Upper lobe of left lung (tissue), 6 donors: ENCODE measurements around the gene PRR29. TPM values are rescaled to one million over a fixed set of nuclear protein-coding genes. Genes with fewer than 3 reads are reported as not detected.

Experiments used
- ATAC-seq, 2 donors: fragments of 200-7000 bp; cut with Tn5 transposase; one replicate each; pipeline ENCODE4 v1.9.1; 2022; ENCODE audit warnings: mild to moderate bottlenecking in 2 of 2, moderate library complexity in 2 of 2; ENCODE audit not compliant: low FRiP score in 2 of 2
- DNase-seq, 2 donors: peaks; one replicate each; pipeline ENCODE4 v3.0.0-alpha.2; 2019 to 2020
- H3K27ac ChIP-seq, 4 donors: fragments of 200-600 bp; sonication (generic); one replicate each; pipeline ENCODE4 v1.5.1; 2016 to 2019
- H3K27me3 ChIP-seq, 4 donors: fragments of 200-600 bp; sonication (generic); one replicate each; pipeline ENCODE4 v1.5.1; 2017 to 2019
- H3K36me3 ChIP-seq, 4 donors: fragments of 200-600 bp; sonication (generic); one replicate each; pipeline ENCODE4 v1.5.1; 2016 to 2019
- H3K4me1 ChIP-seq, 4 donors: fragments of 200-600 bp; sonication (generic); one replicate each; pipeline ENCODE4 v1.5.1; 2018 to 2019
- H3K4me3 ChIP-seq, 4 donors: fragments of 200-600 bp; sonication (generic); one replicate each; pipeline ENCODE4 v1.5.1; 2017 to 2019; ENCODE audit warnings: mild to moderate bottlenecking in 2 of 4, moderate library complexity in 1 of 4
- H3K9me3 ChIP-seq, 4 donors: fragments of 200-600 bp; sonication (generic); one replicate each; pipeline ENCODE4 v1.5.1; 2018 to 2019
- CTCF ChIP-seq, 6 experiments: fragments of 450-650 bp in 4 of 6; fragments of 200-600 bp in 2 of 6; sonication (generic) in 2 of 6; IDR thresholded peaks; one replicate each; pipeline ENCODE4 v1.5.1; 2016 to 2019; ENCODE audit warnings: antibody characterized with exemption in 6 of 6
- EP300 ChIP-seq, 4 donors: sonication (generic); formaldehyde crosslinking; IDR thresholded peaks; one replicate each; pipeline ENCODE4 v1.5.1; 2017; ENCODE audit warnings: antibody characterized with exemption in 4 of 4, control low read depth in 2 of 4
- POLR2A ChIP-seq, 4 donors: fragments of 450-650 bp; IDR thresholded peaks; one replicate each; pipeline ENCODE4 v1.5.1; 2016 to 2017; ENCODE audit warnings: antibody characterized with exemption in 4 of 4, mild to moderate bottlenecking in 2 of 4
- POLR2AphosphoS5 ChIP-seq, 2 donors: sonication (generic); formaldehyde crosslinking; IDR thresholded peaks; one replicate each; pipeline ENCODE4 v1.5.1; 2017; ENCODE audit warnings: antibody characterized with exemption in 2 of 2
- WGBS, 2 donors: methylation state at CpG; one replicate each; pipeline ENCODE4 v1.1.5; 2017 to 2018; 5-methylcytosine and 5-hydroxymethylcytosine counted together
- total RNA-seq, 6 donors: library from RNA; depleted of rRNA in 4 of 6; stranded (reverse); fragments of >200 nt in 4 of 6; gene quantifications; one replicate each; pipeline versions ENCODE4 v1.1.0 to v1.2.1, GENCODE V29; 2016 to 2021
- donor health status: DM: no; HTN: no; CAD: no; lungs with moderate emphysema.
- donor health status: DM: no; HTN: yes; CAD: no; lungs with severe emphysema.

The PRR29 gene
- 10 to 100 TPM in 3 of 6 donors, 1 to 10 TPM in 2, under 1 TPM in 1; 0.97 to 30.1 (median 12.1) TPM for total RNA-seq

GRCh38 chr17:63998050-63998720 lies at the start of gene PRR29:
Gene PRR29, plus strand, starts transcription at chr17:63998351. Its CDS starts 14 bp downstream, at chr17:63998365.
- 2 to 4% methylated on average over 12 to 37 of the region's 43 CpGs for WGBS, 2 donors

GRCh38 chr17:63948521-63948920 lies 49.6 kb upstream of the PRR29 start:
- DNase-seq, result no peak
- H3K4me3 ChIP-seq, result no peak overlapping the region
- TF ChIP-seq POLR2A (IDR thresholded peaks at IDR 0.05) (no peak), POLR2AphosphoS5 (IDR thresholded peaks at IDR 0.05) (no peak), CTCF (IDR thresholded peaks at IDR 0.05) (no peak), EP300 (IDR thresholded peaks at IDR 0.05) (no peak)
- no peaks in the 10 kb centered on the region for H3K27me3 ChIP-seq
- H3K36me3 ChIP-seq, result no peaks in the 10 kb centered on the region
- H3K4me1 ChIP-seq, result peaks cover 5 to 15% (median 10%) of the 10 kb centered on the region in 4 donors
- H3K27ac ChIP-seq, result no peak overlapping the region
- no peaks in the 10 kb centered on the region for H3K9me3 ChIP-seq
- 97 to 100% methylated on average over 4 to 9 of the region's 9 CpGs for WGBS, 2 donors
- no peak for ATAC-seq

More at GRCh38 chr17:63998050-63998720, at the start of gene PRR29:
- Histone ChIP-seq H3K4me3 (peak within 1 kb of the TSS; percentile 58 to 72 (median 64)), H3K27ac (peak within 1 kb of the TSS in 3 of 4 donors; percentile 26 to 52 (median 39)), H3K36me3 (peaks cover 0 to 12% (median 5%) of the 10 kb centered on the region in 4 donors), H3K4me1 (peaks cover 22 to 50% (median 38%) of the 10 kb centered on the region in 4 donors), H3K9me3 (no peaks in the 10 kb centered on the region), H3K27me3 (no peaks in the 10 kb centered on the region)
- peak; percentile 42 to 78 for ATAC-seq
- peak; percentile 75 to 94 for DNase-seq
- TF ChIP-seq POLR2AphosphoS5 (IDR thresholded peaks at IDR 0.05) (peak in 1 of 2 donors; percentile 18), EP300 (IDR thresholded peaks at IDR 0.05) (no peak), POLR2A (IDR thresholded peaks at IDR 0.05) (no peak), CTCF (IDR thresholded peaks at IDR 0.05) (peak in 1 of 6 experiments; percentile 20)

GRCh38 chr17:63949576-63950250 lies 48.4 kb upstream of the PRR29 start:
- no peaks in the 10 kb centered on the region for H3K36me3 ChIP-seq
- H3K27ac ChIP-seq, result no peak overlapping the region
- no peak for TF ChIP-seq POLR2A (IDR thresholded peaks at IDR 0.05)
- TF ChIP-seq EP300 (IDR thresholded peaks at IDR 0.05), result no peak
- no peak for TF ChIP-seq CTCF (IDR thresholded peaks at IDR 0.05)
- TF ChIP-seq POLR2AphosphoS5 (IDR thresholded peaks at IDR 0.05), result no peak
- ATAC-seq (no peak), DNase-seq (no peak)
- no peak overlapping the region for H3K4me3 ChIP-seq
- H3K9me3 ChIP-seq, result no peaks in the 10 kb centered on the region
- H3K27me3 ChIP-seq, result no peaks in the 10 kb centered on the region
- H3K4me1 ChIP-seq, result peaks cover 5 to 15% (median 10%) of the 10 kb centered on the region in 4 donors
- 80 to 83% methylated on average over 18 of the region's 18 CpGs for WGBS, 2 donors

GRCh38 chr17:63950940-63951907 lies 46.9 kb upstream of the PRR29 start:
- peaks cover 4 to 10% (median 6%) of the 10 kb centered on the region in 4 donors for H3K4me1 ChIP-seq
- WGBS, 2 donors, result 78 to 91% methylated on average over 8 to 29 of the region's 29 CpGs
- H3K4me3 ChIP-seq, result no peak overlapping the region
- DNase-seq (peak in 1 of 2 donors; percentile 30), ATAC-seq (no peak)
- TF ChIP-seq CTCF (IDR thresholded peaks at IDR 0.05) (peak in 3 of 6 experiments; percentile 23 to 26 (median 25)), POLR2A (IDR thresholded peaks at IDR 0.05) (no peak), EP300 (IDR thresholded peaks at IDR 0.05) (no peak), POLR2AphosphoS5 (IDR thresholded peaks at IDR 0.05) (no peak)
- no peaks in the 10 kb centered on the region for H3K9me3 ChIP-seq
- H3K36me3 ChIP-seq, result no peaks in the 10 kb centered on the region
- H3K27me3 ChIP-seq, result no peaks in the 10 kb centered on the region
- no peak overlapping the region for H3K27ac ChIP-seq
